Measurements from ENCODE around the gene MYBPC2. TPM values are rescaled to one million over a fixed set of nuclear protein-coding genes. Genes with fewer than 3 reads are reported as not detected.
A peak's percentile ranks its signal among the peaks of the same experiment; 100 is the strongest.

MYBPC2 gene
- total RNA-seq, 4 donors from 2014 or later, result 358 to 988 (median 442) TPM

GRCh38 chr19:50490991-50491472 lies 58.3 kb downstream of the MYBPC2 start:
- Histone ChIP-seq H3K4me1 (peaks cover 10 to 13% of the 10 kb centered on the region in 2 donors), H3K4me3 (peak overlapping the region in 2 of 4 donors; percentile 11 to 18), H3K36me3 (peaks cover 0 to 13% of the 10 kb centered on the region in 2 donors), H3K27ac (peak overlapping the region; percentile 69 to 97 (median 84)), H3K27me3 (no peaks in the 10 kb centered on the region), H3K9me3 (no peaks in the 10 kb centered on the region)
- peak in 1 of 2 donors; percentile 83 for DNase-seq
- TF ChIP-seq CTCF (IDR thresholded peaks at IDR 0.05 in 4 of 5, conservative IDR thresholded peaks at IDR 0.05 in 1 of 5), result no peak
- peak in 1 of 2 donors; percentile 40 for TF ChIP-seq POLR2A (IDR thresholded peaks at IDR 0.05)
- intact Hi-C loops (cut with DNase I; ENCODE audit: low total_unique reads) (loop anchor here (5.0 kb wide), 1 partner anchor 614 kb away; the partner anchor contains the start of genes AKT1S1 and TBC1D17), in situ Hi-C loops (cut with MboI; ENCODE audit: low sequenced_read_pairs in 4 of 4) (no loop called here)
- ATAC-seq, result peak; percentile 69 to 71

DNA sequence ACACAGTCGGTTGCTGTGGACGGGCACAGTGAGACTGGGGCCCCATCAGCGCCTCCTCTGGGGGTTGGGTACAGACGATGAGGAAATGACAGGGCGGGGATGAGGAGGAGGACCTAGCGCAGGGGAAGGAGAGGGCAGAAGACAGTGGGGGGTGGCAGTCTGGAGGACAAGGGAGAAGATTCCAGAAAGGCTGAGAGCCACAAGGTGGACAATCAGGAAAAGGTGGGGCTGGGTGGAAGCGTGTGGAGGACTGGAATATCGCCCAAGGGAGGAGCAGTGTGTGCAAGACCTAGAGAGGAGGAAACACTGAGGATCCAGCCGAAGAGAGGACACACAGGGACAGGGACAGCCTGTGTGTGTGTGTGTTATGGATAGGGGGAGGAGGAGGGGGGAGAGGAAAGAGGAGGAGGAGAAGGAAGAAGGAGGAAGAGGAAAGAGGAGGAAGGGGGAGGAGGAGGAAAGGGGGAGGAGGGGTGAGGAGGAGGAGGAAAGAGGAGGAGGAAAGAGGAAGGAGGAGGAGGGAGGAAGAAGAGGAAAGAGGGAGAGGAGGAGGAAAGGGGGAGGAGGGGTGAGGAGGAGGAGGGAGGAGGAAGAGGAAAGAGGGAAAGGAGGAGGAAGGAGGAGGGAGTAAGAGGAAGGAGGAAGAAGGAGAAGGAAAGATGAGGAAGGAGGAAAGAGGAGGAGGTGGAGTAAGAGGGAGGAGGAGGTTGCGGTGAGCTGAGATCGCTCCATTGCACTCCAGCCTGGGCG lies 59.8 kb downstream of the MYBPC2 start:
- no peaks in the 10 kb centered on the region for H3K27me3 ChIP-seq
- in situ Hi-C loops (cut with MboI; ENCODE audit: low sequenced_read_pairs in 4 of 4) (no loop called here), intact Hi-C loops (cut with DNase I; ENCODE audit: low total_unique reads) (loop anchor here (5.0 kb wide), 1 partner anchor 615 kb away; the partner anchor contains the start of genes AKT1S1 and TBC1D17)
- H3K27ac ChIP-seq, result peak overlapping the region; percentile 69 to 97 (median 84)
- H3K4me1 ChIP-seq, result peaks cover 10 to 13% of the 10 kb centered on the region in 2 donors
- peak; percentile 28 to 68 for TF ChIP-seq POLR2A (IDR thresholded peaks at IDR 0.05)
- no peak for TF ChIP-seq CTCF (IDR thresholded peaks at IDR 0.05 in 4 of 5, conservative IDR thresholded peaks at IDR 0.05 in 1 of 5)
- peak in 1 of 2 donors; percentile 64 for DNase-seq
- peak overlapping the region in 1 of 4 donors; percentile 17 for H3K4me3 ChIP-seq
- peak in 1 of 2 donors; percentile 29 for ATAC-seq
- H3K36me3 ChIP-seq, result peaks cover 0 to 3% of the 10 kb centered on the region in 2 donors
- H3K9me3 ChIP-seq, result no peaks in the 10 kb centered on the region

GRCh38 chr19:50493171-50493570 lies 60.5 kb downstream of the MYBPC2 start:
- no peak for DNase-seq

GRCh38 chr19:50494186-50495019 lies 61.7 kb downstream of the MYBPC2 start:
- H3K27ac ChIP-seq, result peak overlapping the region in 3 of 4 donors; percentile 97 to 100 (median 97)
- intact Hi-C loops (cut with DNase I; ENCODE audit: low total_unique reads), result loop anchor here (5.0 kb wide), 1 partner anchor 617 kb away; the partner anchor contains the start of genes AKT1S1 and TBC1D17
- DNase-seq (no peak), ATAC-seq (no peak)
- H3K9me3 ChIP-seq, result no peaks in the 10 kb centered on the region
- in situ Hi-C loops (cut with MboI; ENCODE audit: low sequenced_read_pairs in 4 of 4), result no loop called here
- TF ChIP-seq CTCF (IDR thresholded peaks at IDR 0.05 in 4 of 5, conservative IDR thresholded peaks at IDR 0.05 in 1 of 5) (no peak), POLR2A (IDR thresholded peaks at IDR 0.05) (no peak)
- H3K36me3 ChIP-seq, result no peaks in the 10 kb centered on the region
- peaks cover 10 to 11% of the 10 kb centered on the region in 2 donors for H3K4me1 ChIP-seq
- no peak overlapping the region for H3K4me3 ChIP-seq
- no peaks in the 10 kb centered on the region for H3K27me3 ChIP-seq

More at GRCh38 chr19:50493171-50493570, 60.5 kb downstream of the MYBPC2 start:
- Histone ChIP-seq H3K9me3 (no peaks in the 10 kb centered on the region), H3K27me3 (no peaks in the 10 kb centered on the region), H3K36me3 (no peaks in the 10 kb centered on the region), H3K4me1 (peaks cover 10 to 13% of the 10 kb centered on the region in 2 donors), H3K4me3 (no peak overlapping the region), H3K27ac (peak overlapping the region in 2 of 4 donors; percentile 85 to 97)
- no peak for ATAC-seq
- no peak for TF ChIP-seq POLR2A (IDR thresholded peaks at IDR 0.05)
- in situ Hi-C loops (cut with MboI; ENCODE audit: low sequenced_read_pairs in 4 of 4), result no loop called here
- intact Hi-C loops (cut with DNase I; ENCODE audit: low total_unique reads), result loop anchor here (5.0 kb wide), 1 partner anchor 616 kb away; the partner anchor contains the start of genes AKT1S1 and TBC1D17
